ENCODE measurements around the gene RAD23B.

Gene RAD23B

DNA sequence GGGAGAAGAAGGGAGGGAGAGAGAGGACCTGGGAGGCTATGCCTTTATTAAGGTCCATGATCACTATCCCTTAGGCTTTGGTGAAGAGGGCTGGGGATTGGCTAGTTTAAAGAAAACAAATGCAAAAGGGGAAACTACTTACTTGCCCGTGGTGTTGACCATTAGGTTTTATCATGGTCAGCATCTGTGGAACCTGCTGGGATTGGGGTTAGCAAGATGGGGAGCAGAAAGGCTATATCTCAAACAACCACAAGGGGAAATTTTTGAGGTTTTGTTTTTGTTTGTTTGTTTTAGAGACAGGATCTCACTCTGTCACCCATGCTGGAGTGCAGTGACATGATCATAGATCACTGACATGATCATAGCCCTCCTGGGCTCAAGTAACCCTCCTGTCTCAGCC is 9.0 kb upstream of the RAD23B start:
- H3K4me1 Mint-ChIP-seq: peaks cover 8% of the 10 kb centered on the region
- peaks cover 56% of the 10 kb centered on the region for H3K27me3 Mint-ChIP-seq
- no peak overlapping the region for H3K27ac Mint-ChIP-seq (ENCODE audit: low read depth)
- DNase-seq (ENCODE audit: low spot score in 2 of 2): no peak
- ATAC-seq (replicated peaks; ENCODE audit: extremely low read depth, poor library complexity, severe bottlenecking): no peak
- peaks cover 4% of the 10 kb centered on the region for H3K36me3 Mint-ChIP-seq (ENCODE audit: insufficient read depth)
- no peak overlapping the region for H3K4me3 Mint-ChIP-seq
- H3K9me3 Mint-ChIP-seq: no peaks in the 10 kb centered on the region

DNA sequence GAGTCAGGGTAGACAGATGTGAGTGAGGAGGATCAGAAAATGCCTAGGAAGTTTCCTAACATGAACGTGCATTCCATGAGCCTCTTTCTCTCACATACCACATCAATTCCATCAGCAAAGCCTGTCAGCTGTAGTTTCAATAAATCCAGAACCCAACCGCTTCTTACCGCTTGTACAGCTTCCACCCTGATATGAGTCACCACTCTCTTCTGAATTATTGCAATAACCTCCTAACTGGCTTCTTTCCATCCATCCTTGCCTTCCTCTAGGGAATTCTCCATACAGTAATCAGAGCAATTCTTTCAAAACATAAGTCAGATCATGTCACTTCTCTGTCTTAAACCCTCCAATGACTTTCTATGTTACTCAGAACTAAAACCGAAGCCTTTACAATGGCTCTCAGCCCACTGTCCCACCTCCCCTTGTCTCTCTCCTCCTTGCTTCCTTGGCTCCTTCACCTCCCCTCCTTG is 8.1 kb upstream of the RAD23B start:
- Mint-ChIP-seq H3K36me3 (ENCODE audit: insufficient read depth) (peaks cover 4% of the 10 kb centered on the region), H3K4me3 (no peak overlapping the region), H3K27ac (ENCODE audit: low read depth) (no peak overlapping the region), H3K27me3 (peaks cover 48% of the 10 kb centered on the region), H3K4me1 (peaks cover 8% of the 10 kb centered on the region), H3K9me3 (no peaks in the 10 kb centered on the region)
- DNase-seq (ENCODE audit: low spot score in 2 of 2) (no peak), ATAC-seq (replicated peaks; ENCODE audit: extremely low read depth, poor library complexity, severe bottlenecking) (no peak)

DNA sequence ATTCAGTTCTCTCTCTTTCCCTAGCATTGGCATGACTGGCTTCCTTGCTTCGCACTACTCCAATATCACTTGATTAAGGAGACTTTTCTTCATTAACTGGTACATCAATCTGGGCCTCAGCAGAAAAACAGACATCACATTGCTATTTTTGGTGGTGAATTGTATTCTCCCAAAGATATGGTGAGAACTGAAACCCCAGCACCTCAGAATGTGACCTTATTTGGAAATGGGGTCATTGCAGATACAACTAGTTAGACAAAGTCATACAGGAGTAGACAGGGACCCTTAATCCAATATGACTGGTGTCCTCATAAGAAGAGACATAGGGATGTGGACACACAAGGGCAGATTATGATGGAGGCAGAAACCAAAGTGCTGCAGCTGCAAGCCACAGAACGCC is 7.5 kb upstream of the RAD23B start:
- H3K9me3 Mint-ChIP-seq: no peaks in the 10 kb centered on the region
- H3K27me3 Mint-ChIP-seq: peaks cover 42% of the 10 kb centered on the region
- ATAC-seq (replicated peaks; ENCODE audit: extremely low read depth, poor library complexity, severe bottlenecking) (no peak), DNase-seq (ENCODE audit: low spot score in 2 of 2) (no peak)
- no peak overlapping the region for H3K27ac Mint-ChIP-seq (ENCODE audit: low read depth)
- H3K36me3 Mint-ChIP-seq (ENCODE audit: insufficient read depth): peaks cover 4% of the 10 kb centered on the region
- no peak overlapping the region for H3K4me3 Mint-ChIP-seq
- peaks cover 8% of the 10 kb centered on the region for H3K4me1 Mint-ChIP-seq

DNA sequence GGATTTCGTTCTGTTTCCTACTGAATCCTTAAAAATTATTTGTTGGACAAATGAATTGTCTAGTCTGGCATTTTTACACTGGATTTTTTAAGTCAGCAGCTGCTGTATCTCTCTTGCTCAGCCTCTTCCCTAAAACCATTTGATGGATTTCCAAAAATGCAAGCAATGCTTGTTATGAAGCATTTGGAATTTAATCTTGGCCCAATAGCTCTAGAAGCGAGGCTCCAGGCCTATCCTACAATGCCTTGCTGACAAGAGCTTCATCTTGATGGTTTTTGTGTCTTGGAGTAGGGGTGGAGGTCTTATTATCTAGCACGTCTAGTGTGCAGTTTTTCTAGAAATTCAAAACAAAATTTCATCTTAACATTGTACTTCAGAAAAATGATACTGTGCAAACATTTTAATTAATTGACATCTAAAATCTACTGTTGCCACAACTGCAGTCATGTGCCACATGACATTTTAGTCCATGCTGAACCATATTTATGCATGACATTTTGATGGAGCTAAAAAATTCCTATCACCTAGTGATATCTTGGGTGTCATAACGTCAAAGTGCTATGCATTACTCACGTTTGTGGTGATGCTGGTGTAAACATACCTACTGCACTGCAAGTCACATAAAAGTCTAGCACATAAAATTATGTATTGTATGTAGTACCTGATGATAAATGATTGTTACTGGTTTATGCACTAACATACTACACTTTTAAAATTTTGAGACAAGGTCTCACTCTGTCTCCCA is 5.9 kb upstream of the RAD23B start:
- Mint-ChIP-seq H3K4me3 (no peak overlapping the region), H3K4me1 (peaks cover 17% of the 10 kb centered on the region), H3K9me3 (no peaks in the 10 kb centered on the region), H3K27ac (ENCODE audit: low read depth) (no peak overlapping the region), H3K36me3 (ENCODE audit: insufficient read depth) (peaks cover 3% of the 10 kb centered on the region), H3K27me3 (peaks cover 36% of the 10 kb centered on the region)
- DNase-seq (ENCODE audit: low spot score in 2 of 2) (no peak), ATAC-seq (replicated peaks; ENCODE audit: extremely low read depth, poor library complexity, severe bottlenecking) (no peak)

DNA sequence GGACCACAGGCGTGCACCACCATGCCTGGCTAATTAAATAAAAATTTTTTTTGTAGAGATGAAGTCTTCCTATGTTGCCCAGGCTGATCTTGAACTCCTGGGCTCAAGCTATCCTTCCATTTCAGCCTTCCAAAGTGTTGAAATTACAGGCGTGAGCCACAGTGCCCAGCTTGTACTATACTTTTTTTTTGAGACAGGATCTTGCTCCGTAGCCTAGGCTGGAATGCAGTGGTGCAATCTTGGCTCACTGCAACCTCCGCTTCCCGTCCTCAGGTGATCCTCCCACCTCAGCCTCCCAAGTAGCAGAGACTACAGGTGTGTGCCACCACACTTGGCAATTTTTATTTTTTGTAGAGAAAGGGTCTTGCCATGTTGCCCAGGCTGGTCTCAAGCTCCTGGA is 5.3 kb upstream of the RAD23B start:
- H3K4me1 Mint-ChIP-seq: peaks cover 24% of the 10 kb centered on the region
- no peak for ATAC-seq (replicated peaks; ENCODE audit: extremely low read depth, poor library complexity, severe bottlenecking)
- peaks cover 36% of the 10 kb centered on the region for H3K27me3 Mint-ChIP-seq
- H3K36me3 Mint-ChIP-seq (ENCODE audit: insufficient read depth): peaks cover 7% of the 10 kb centered on the region
- no peak for DNase-seq (ENCODE audit: low spot score in 2 of 2)
- no peak overlapping the region for H3K27ac Mint-ChIP-seq (ENCODE audit: low read depth)
- no peak overlapping the region for H3K4me3 Mint-ChIP-seq
- H3K9me3 Mint-ChIP-seq: no peaks in the 10 kb centered on the region

DNA sequence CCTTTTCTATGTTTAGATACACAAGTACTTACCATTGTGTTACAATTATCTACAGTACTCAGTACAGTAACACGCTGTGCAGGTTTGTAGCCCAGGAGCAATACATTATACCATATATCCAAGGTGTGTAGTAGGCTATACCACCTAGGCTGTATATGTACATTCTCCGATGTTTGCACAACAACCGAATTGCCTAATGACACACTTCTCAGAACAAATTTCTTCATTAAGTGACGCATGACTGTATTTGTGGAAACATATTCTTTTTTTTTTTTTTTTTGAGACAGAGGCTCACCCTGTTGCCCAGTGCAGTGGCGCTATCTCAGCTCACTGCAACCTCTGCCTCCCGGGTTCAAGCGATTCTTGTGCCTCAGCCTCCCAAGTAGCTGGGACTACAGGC is 4.0 kb upstream of the RAD23B start:
- peaks cover 16% of the 10 kb centered on the region for H3K36me3 Mint-ChIP-seq (ENCODE audit: insufficient read depth)
- H3K27ac Mint-ChIP-seq (ENCODE audit: low read depth): no peak overlapping the region
- no peaks in the 10 kb centered on the region for H3K9me3 Mint-ChIP-seq
- peaks cover 20% of the 10 kb centered on the region for H3K4me1 Mint-ChIP-seq
- no peak overlapping the region for H3K4me3 Mint-ChIP-seq
- no peak for ATAC-seq (replicated peaks; ENCODE audit: extremely low read depth, poor library complexity, severe bottlenecking)
- no peak for DNase-seq (ENCODE audit: low spot score in 2 of 2)
- peaks cover 27% of the 10 kb centered on the region for H3K27me3 Mint-ChIP-seq

DNA sequence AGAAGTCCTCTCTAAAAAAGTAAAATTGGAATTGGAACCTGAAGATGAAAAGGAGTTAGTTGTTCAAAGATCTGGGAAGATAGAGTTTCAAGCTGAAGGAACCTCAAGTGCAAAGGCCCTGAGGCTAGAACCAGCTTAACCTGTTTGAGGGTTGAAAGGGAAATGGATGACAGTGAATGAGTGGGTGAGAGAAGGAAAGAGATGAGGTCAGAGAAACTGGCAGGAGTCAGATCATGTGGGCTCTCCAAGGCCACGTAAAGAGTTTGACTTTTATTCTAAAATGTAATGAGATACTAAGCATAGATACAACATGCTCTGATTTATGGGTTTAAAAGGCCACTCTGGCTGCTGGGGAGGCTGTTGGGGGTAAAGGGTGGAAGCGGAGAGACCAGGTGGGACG is 2.5 kb upstream of the RAD23B start:
- H3K9me3 Mint-ChIP-seq: no peaks in the 10 kb centered on the region
- H3K27me3 Mint-ChIP-seq: peaks cover 12% of the 10 kb centered on the region
- H3K27ac Mint-ChIP-seq (ENCODE audit: low read depth): no peak overlapping the region
- no peak for ATAC-seq (replicated peaks; ENCODE audit: extremely low read depth, poor library complexity, severe bottlenecking)
- DNase-seq (ENCODE audit: low spot score in 2 of 2): no peak
- no peak overlapping the region for H3K4me3 Mint-ChIP-seq
- peaks cover 22% of the 10 kb centered on the region for H3K4me1 Mint-ChIP-seq
- H3K36me3 Mint-ChIP-seq (ENCODE audit: insufficient read depth): peaks cover 21% of the 10 kb centered on the region

DNA sequence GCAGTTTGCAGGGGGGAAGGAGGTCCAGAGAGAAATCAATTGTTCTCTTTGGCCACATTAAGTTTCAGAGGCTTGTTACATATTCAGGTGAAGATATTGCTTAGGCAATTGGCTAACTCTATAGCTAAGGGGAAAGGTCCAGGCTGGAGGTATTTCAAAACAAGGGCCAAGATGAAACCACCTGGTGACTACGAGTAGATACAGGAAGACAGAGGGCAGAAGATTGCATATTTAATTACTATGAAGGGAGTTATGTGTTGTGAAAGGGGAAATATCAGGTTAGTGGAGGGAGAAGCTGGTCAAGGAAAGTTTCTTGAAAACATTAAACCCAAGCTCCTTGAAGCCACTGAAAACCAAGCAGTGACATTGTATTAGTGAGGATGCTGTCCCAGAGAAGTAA is 1.9 kb upstream of the RAD23B start:
- H3K4me3 Mint-ChIP-seq: peak overlapping the region; percentile 45

DNA sequence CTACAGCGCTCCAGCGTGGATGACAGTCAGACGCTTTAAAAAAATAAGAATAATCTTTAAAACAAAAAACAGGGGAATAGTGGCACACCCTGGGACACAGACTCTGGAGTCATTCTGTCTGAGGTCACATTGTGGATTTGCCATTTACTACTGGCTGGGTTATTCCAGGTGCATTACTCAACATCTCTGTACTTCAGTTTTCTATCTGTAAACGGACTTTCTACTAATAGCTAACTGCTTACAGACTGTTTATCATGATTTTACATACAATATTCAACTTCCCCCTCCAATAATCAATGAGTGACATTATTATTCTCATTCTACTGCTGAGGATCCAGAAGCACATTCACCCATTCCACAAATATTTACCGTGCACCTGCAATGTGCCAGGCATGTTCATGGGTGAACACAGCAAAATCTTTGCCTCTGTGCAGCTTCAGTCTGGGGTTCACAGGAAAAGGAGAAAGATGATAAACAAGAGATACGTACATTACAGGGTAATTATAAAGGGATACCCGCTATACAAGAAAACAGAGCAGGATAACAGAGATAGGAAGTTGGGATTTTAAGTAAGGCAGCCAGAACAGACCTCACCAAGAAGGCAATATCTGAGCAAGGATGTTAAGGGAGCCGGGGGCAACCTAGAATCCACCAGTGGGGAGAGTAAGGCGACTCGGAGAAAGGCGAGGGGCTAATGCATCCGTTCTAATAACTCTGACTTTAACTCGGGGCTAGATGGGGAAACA is 984 bp upstream of the RAD23B start:
- no peak for ATAC-seq (replicated peaks; ENCODE audit: extremely low read depth, poor library complexity, severe bottlenecking)
- no peak for DNase-seq (ENCODE audit: low spot score in 2 of 2)
- Mint-ChIP-seq H3K4me3 (peak overlapping the region; percentile 85), H3K36me3 (ENCODE audit: insufficient read depth) (peaks cover 20% of the 10 kb centered on the region), H3K27ac (ENCODE audit: low read depth) (peak overlapping the region; percentile 96), H3K4me1 (peaks cover 34% of the 10 kb centered on the region), H3K27me3 (no peaks in the 10 kb centered on the region), H3K9me3 (no peaks in the 10 kb centered on the region)

More for the DNA sequence above, 1.9 kb upstream of the RAD23B start:
- H3K27me3 Mint-ChIP-seq: peaks cover 6% of the 10 kb centered on the region
- H3K4me1 Mint-ChIP-seq: peaks cover 29% of the 10 kb centered on the region
- no peak for ATAC-seq (replicated peaks; ENCODE audit: extremely low read depth, poor library complexity, severe bottlenecking)
- DNase-seq (ENCODE audit: low spot score in 2 of 2): no peak
- H3K36me3 Mint-ChIP-seq (ENCODE audit: insufficient read depth): peaks cover 21% of the 10 kb centered on the region
- H3K27ac Mint-ChIP-seq (ENCODE audit: low read depth): no peak overlapping the region
- no peaks in the 10 kb centered on the region for H3K9me3 Mint-ChIP-seq

DNA sequence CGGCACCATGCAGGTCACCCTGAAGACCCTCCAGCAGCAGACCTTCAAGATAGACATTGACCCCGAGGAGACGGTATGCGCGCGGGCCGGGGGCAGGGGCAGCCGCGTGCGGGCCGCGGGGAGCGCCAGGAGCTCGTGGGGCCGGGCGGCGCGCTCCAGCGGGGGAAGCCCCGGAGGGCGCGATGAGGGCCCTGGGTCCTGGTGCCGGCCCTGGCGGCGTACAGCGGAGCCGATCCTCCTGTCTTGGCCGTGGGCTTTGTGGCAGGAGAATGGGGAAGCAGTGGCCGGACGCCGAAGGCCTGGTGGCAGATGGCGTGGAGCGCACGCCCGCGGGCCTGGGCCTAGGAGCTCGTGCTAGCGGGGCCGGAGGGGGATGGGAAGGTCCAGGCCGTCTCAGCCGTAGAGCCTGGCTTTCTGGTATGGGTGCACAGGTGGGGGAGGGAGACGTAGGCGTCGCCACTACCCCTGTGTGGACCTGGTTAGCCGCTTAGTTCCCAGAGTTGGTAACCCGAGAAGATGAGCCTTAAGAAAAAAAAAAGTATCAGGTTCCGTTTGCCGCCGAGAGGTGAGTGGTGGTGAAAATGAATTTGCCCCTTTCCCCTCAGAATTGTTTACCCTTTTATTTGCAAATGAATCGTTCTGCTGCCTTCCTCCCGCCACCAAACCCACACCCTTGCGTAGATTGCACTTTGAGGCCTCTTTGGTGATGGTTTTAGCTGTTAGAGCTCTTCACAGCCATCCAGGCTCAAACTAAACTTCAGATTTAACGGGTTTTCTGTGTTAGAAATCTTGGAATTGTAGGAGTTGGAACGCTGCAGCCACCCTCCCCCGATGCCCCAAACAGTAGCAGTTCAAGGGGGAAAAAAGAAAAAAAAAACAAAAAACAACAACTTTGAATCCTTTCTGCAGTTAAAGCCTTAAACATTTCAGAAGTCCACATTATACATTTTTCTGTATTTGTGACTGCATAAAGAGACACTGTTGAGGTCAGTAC is 841 bp downstream of the RAD23B start:
- ATAC-seq (replicated peaks; ENCODE audit: extremely low read depth, poor library complexity, severe bottlenecking) (peak; percentile 34), DNase-seq (ENCODE audit: low spot score in 2 of 2) (peak; percentile 41 to 54)
- Mint-ChIP-seq H3K36me3 (ENCODE audit: insufficient read depth) (peaks cover 20% of the 10 kb centered on the region), H3K9me3 (no peaks in the 10 kb centered on the region), H3K4me3 (peak overlapping the region; percentile 85), H3K4me1 (peaks cover 40% of the 10 kb centered on the region), H3K27me3 (no peaks in the 10 kb centered on the region), H3K27ac (ENCODE audit: low read depth) (peak overlapping the region; percentile 96)

DNA sequence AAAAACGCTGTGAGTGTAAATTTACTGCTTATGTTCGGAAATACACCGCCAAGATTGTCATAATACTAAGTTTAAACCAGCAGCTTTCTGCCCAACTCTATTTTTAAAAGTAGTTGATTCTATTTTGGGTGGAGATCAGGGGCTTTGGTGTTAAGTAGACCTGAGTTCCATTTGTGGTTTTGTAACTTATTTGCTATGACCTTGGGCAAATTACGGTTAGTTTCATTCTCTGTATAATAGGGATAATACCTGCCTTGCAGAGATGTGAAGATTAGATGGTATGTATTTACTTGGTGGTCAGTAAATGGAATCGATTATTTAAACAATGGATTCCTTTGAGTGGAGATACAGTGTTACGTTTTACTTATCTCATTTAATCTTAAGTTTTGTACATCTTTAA is 1.6 kb downstream of the RAD23B start:
- ATAC-seq (replicated peaks; ENCODE audit: extremely low read depth, poor library complexity, severe bottlenecking) (no peak), DNase-seq (ENCODE audit: low spot score in 2 of 2) (no peak)
- peak overlapping the region; percentile 96 for H3K27ac Mint-ChIP-seq (ENCODE audit: low read depth)
- H3K4me3 Mint-ChIP-seq: peak overlapping the region; percentile 85
- peaks cover 48% of the 10 kb centered on the region for H3K4me1 Mint-ChIP-seq
- H3K9me3 Mint-ChIP-seq: no peaks in the 10 kb centered on the region
- H3K36me3 Mint-ChIP-seq (ENCODE audit: insufficient read depth): peaks cover 23% of the 10 kb centered on the region
- no peaks in the 10 kb centered on the region for H3K27me3 Mint-ChIP-seq

DNA sequence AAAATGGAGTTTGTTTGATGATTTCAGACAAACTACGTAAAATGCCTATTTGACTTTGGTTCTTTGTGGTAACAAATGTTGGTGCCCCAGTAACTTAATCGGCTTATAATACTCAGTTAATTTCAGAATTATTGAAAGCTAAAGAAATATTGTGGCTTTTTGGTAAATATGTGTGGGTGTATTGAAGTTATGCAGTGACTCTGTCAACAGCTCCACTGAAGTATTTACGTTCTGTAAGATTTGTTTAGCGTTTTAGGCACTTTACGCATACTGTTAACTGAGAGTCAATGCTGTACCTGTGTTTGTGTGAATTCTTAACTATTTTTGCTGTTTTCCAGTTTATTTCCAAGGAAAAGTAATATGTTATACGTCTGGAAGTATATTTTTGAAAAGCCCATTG is 2.2 kb downstream of the RAD23B start:
- peak overlapping the region; percentile 96 for H3K27ac Mint-ChIP-seq (ENCODE audit: low read depth)
- ATAC-seq (replicated peaks; ENCODE audit: extremely low read depth, poor library complexity, severe bottlenecking): no peak

More for the DNA sequence above, 2.2 kb downstream of the RAD23B start:
- H3K9me3 Mint-ChIP-seq: no peaks in the 10 kb centered on the region
- no peaks in the 10 kb centered on the region for H3K27me3 Mint-ChIP-seq
- H3K4me3 Mint-ChIP-seq: peak overlapping the region; percentile 85
- H3K4me1 Mint-ChIP-seq: peaks cover 53% of the 10 kb centered on the region
- peaks cover 23% of the 10 kb centered on the region for H3K36me3 Mint-ChIP-seq (ENCODE audit: insufficient read depth)
- no peak for DNase-seq (ENCODE audit: low spot score in 2 of 2)

All from central memory CD8-positive, alpha-beta T cell (primary cell).